ENCODE measurements around the gene SNRNP70.
A peak's percentile ranks its signal among the peaks of the same experiment; 100 is the strongest.

The SNRNP70 gene

GRCh38 chr19:49061000-49061399 is 24.3 kb upstream of the SNRNP70 start:
- Histone ChIP-seq H3K27ac (no peak overlapping the region), H3K36me3 (no peaks in the 10 kb centered on the region), H3K4me3 (ENCODE audit: low read depth, low read length) (no peak overlapping the region), H3K27me3 (ENCODE audit: insufficient read depth, low read depth, severe bottlenecking) (no peaks in the 10 kb centered on the region), H3K9me3 (ENCODE audit: severe bottlenecking) (no peaks in the 10 kb centered on the region)
- no peak for DNase-seq
- TF ChIP-seq CTCF (IDR thresholded peaks at IDR 0.05; ENCODE audit: low read depth, low read length) = no peak

GRCh38 chr19:49061445-49061844 is 23.8 kb upstream of the SNRNP70 start:
- no peak for DNase-seq
- H3K9me3 ChIP-seq (ENCODE audit: severe bottlenecking) = no peaks in the 10 kb centered on the region

GRCh38 chr19:49064029-49064629 is 21.1 kb upstream of the SNRNP70 start:
- no peak for TF ChIP-seq CTCF (IDR thresholded peaks at IDR 0.05; ENCODE audit: low read depth, low read length)

More at GRCh38 chr19:49061445-49061844, 23.8 kb upstream of the SNRNP70 start:
- TF ChIP-seq CTCF (IDR thresholded peaks at IDR 0.05; ENCODE audit: low read depth, low read length) = no peak
- Histone ChIP-seq H3K4me3 (ENCODE audit: low read depth, low read length) (no peak overlapping the region), H3K27ac (no peak overlapping the region), H3K27me3 (ENCODE audit: insufficient read depth, low read depth, severe bottlenecking) (no peaks in the 10 kb centered on the region), H3K36me3 (no peaks in the 10 kb centered on the region)

GRCh38 chr19:49064768-49065611 is 20.3 kb upstream of the SNRNP70 start, which contains the start of gene NTF4:
Gene NTF4 (minus strand): TSS chr19:49064818. CDS start chr19:49061997, 2,821 bp downstream.
- TF ChIP-seq CTCF (IDR thresholded peaks at IDR 0.05; ENCODE audit: low read depth, low read length) = no peak
- Histone ChIP-seq H3K27ac (no peak within 1 kb of the TSS), H3K27me3 (ENCODE audit: insufficient read depth, low read depth, severe bottlenecking) (no peaks in the 10 kb centered on the region), H3K4me3 (ENCODE audit: low read depth, low read length) (peak within 1 kb of the TSS; percentile 43), H3K36me3 (no peaks in the 10 kb centered on the region), H3K9me3 (ENCODE audit: severe bottlenecking) (no peaks in the 10 kb centered on the region)
- DNase-seq = peak; percentile 81

More at GRCh38 chr19:49064029-49064629, 21.1 kb upstream of the SNRNP70 start:
- no peaks in the 10 kb centered on the region for H3K9me3 ChIP-seq (ENCODE audit: severe bottlenecking)
- H3K27ac ChIP-seq = no peak overlapping the region
- H3K36me3 ChIP-seq = no peaks in the 10 kb centered on the region
- no peak for DNase-seq
- H3K27me3 ChIP-seq (ENCODE audit: insufficient read depth, low read depth, severe bottlenecking) = no peaks in the 10 kb centered on the region
- H3K4me3 ChIP-seq (ENCODE audit: low read depth, low read length) = peak overlapping the region; percentile 43; the same call in 1 of the 2 replicates

GRCh38 chr19:49065905-49066512 is 19.2 kb upstream of the SNRNP70 start:
- TF ChIP-seq CTCF (IDR thresholded peaks at IDR 0.05; ENCODE audit: low read depth, low read length) = no peak
- no peak overlapping the region; the same call in 1 of the 2 replicates for H3K27ac ChIP-seq
- H3K36me3 ChIP-seq = no peaks in the 10 kb centered on the region
- H3K27me3 ChIP-seq (ENCODE audit: insufficient read depth, low read depth, severe bottlenecking) = no peaks in the 10 kb centered on the region
- DNase-seq = no peak
- H3K4me3 ChIP-seq (ENCODE audit: low read depth, low read length) = no peak overlapping the region
- no peaks in the 10 kb centered on the region for H3K9me3 ChIP-seq (ENCODE audit: severe bottlenecking)

Data from WERI-Rb-1 (cell line).